Loucy (cell line): ENCODE data around the gene SLC9A3.

ENCODE experiments used
- H2AFZ ChIP-seq: fragments of 200-600 bp; sonication (generic); 2 replicates; pipeline ENCODE4 v1.6.0; 2016; ENCODE audit warnings: antibody characterized with exemption, mild to moderate bottlenecking, low read length, moderate library complexity
- H3F3A ChIP-seq: fragments of 200-600 bp; 2 replicates; pipeline ENCODE4 v1.6.0; 2016; ENCODE audit warnings: antibody characterized with exemption, low read depth, mild to moderate bottlenecking
- H3K27me3 ChIP-seq: fragments of 200-600 bp; sonication (generic); 2 replicates; pipeline ENCODE4 v1.6.1; 2014; ENCODE audit warnings: low read length, mild to moderate bottlenecking; ENCODE audit not compliant: insufficient read depth, poor library complexity, severe bottlenecking
- H3K36me3 ChIP-seq: fragments of 200-600 bp; sonication (generic); 2 replicates; pipeline ENCODE4 v1.6.1; 2016; ENCODE audit warnings: low read length; ENCODE audit not compliant: insufficient read depth
- H3K4me1 ChIP-seq: fragments of 200-600 bp; sonication (generic); 2 replicates; pipeline ENCODE4 v1.5.1; 2014; ENCODE audit warnings: low read length, mild to moderate bottlenecking; ENCODE audit not compliant: insufficient read depth, poor library complexity, severe bottlenecking
- H3K4me2 ChIP-seq: fragments of 200-600 bp; sonication (generic); 2 replicates; pipeline ENCODE4 v1.6.0; 2014; ENCODE audit warnings: antibody characterized with exemption, low read length, low read depth, mild to moderate bottlenecking; ENCODE audit not compliant: poor library complexity, severe bottlenecking
- H3K4me3 ChIP-seq: fragments of 200-600 bp; sonication (generic); 2 replicates; pipeline ENCODE4 v1.5.1; 2014; ENCODE audit warnings: low read length, mild to moderate bottlenecking, mixed read lengths; ENCODE audit not compliant: poor library complexity, severe bottlenecking
- H3K79me2 ChIP-seq: fragments of 200-600 bp; sonication (generic); 2 replicates; pipeline ENCODE4 v1.6.1; 2014; ENCODE audit warnings: low read length; ENCODE audit not compliant: insufficient read depth
- H3K9ac ChIP-seq: fragments of 200-600 bp; sonication (generic); 2 replicates; pipeline ENCODE4 v1.6.0; 2014; ENCODE audit warnings: mild to moderate bottlenecking, low read depth, low read length, moderate library complexity; ENCODE audit not compliant: poor library complexity, severe bottlenecking
- H3K9me2 ChIP-seq: fragments of 200-600 bp; sonication (generic); replicated peaks from 2 replicates; pipeline ENCODE4 v1.6.1; 2016; ENCODE audit warnings: low read depth, low read length, mixed read lengths
- H3K9me3 ChIP-seq: fragments of 200-600 bp; sonication (generic); 2 replicates; pipeline ENCODE4 v1.6.1; 2014; ENCODE audit warnings: mild to moderate bottlenecking, antibody characterized with exemption, low read length, low read depth; ENCODE audit not compliant: insufficient read depth
- H4K20me1 ChIP-seq: fragments of 200-600 bp; sonication (generic); 2 replicates; pipeline ENCODE4 v1.6.0; 2014; ENCODE audit warnings: antibody characterized with exemption, low read length, mild to moderate bottlenecking; ENCODE audit not compliant: insufficient read depth, poor library complexity, severe bottlenecking
- EZH2phosphoT487 ChIP-seq: fragments of 200-600 bp; IDR thresholded peaks from 2 replicates; pipeline ENCODE4 v1.6.1; 2018; ENCODE audit warnings: antibody characterized with exemption, mild to moderate bottlenecking, moderate library complexity, borderline replicate concordance
- TF ChIP-seq, protein P1 (sequence below): fragments of 200-600 bp; sonication (generic); conservative IDR thresholded peaks from 2 replicates; pipeline ENCODE4 v1.5.1; 2014; ENCODE audit warnings: mild to moderate bottlenecking, antibody characterized with exemption, low read length

SLC9A3 gene

GRCh38 chr5:523441-524222 is 617 bp downstream of the SLC9A3 start:
- Histone ChIP-seq H2AFZ (no peak overlapping the region), H3F3A (no peaks in the 10 kb centered on the region), H3K27me3 (no peaks in the 10 kb centered on the region), H3K9me2 (no peaks in the 10 kb centered on the region), H3K9ac (no peak overlapping the region), H3K79me2 (no peaks in the 10 kb centered on the region), H3K4me3 (no peak overlapping the region), H3K4me1 (peaks cover 27% of the 10 kb centered on the region), H3K9me3 (no peaks in the 10 kb centered on the region), H3K4me2 (no peak overlapping the region), H4K20me1 (no peaks in the 10 kb centered on the region), H3K36me3 (no peaks in the 10 kb centered on the region)
- TF ChIP-seq EZH2phosphoT487 = no peak
- TF ChIP-seq, protein P1, sequence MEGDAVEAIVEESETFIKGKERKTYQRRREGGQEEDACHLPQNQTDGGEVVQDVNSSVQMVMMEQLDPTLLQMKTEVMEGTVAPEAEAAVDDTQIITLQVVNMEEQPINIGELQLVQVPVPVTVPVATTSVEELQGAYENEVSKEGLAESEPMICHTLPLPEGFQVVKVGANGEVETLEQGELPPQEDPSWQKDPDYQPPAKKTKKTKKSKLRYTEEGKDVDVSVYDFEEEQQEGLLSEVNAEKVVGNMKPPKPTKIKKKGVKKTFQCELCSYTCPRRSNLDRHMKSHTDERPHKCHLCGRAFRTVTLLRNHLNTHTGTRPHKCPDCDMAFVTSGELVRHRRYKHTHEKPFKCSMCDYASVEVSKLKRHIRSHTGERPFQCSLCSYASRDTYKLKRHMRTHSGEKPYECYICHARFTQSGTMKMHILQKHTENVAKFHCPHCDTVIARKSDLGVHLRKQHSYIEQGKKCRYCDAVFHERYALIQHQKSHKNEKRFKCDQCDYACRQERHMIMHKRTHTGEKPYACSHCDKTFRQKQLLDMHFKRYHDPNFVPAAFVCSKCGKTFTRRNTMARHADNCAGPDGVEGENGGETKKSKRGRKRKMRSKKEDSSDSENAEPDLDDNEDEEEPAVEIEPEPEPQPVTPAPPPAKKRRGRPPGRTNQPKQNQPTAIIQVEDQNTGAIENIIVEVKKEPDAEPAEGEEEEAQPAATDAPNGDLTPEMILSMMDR = no peak

- Histone ChIP-seq H4K20me1 (no peaks in the 10 kb centered on the region), H3K9ac (no peak overlapping the region), H3K4me2 (no peak overlapping the region), H3K9me2 (no peaks in the 10 kb centered on the region), H3K27me3 (no peaks in the 10 kb centered on the region), H2AFZ (no peak overlapping the region), H3K9me3 (no peaks in the 10 kb centered on the region), H3K36me3 (no peaks in the 10 kb centered on the region), H3K4me1 (peaks cover 27% of the 10 kb centered on the region), H3F3A (no peaks in the 10 kb centered on the region), H3K79me2 (no peaks in the 10 kb centered on the region), H3K4me3 (no peak overlapping the region)
- TF ChIP-seq, protein P1 = no peak
- no peak for TF ChIP-seq EZH2phosphoT487
These were observed 1.3 kb downstream of the SLC9A3 start for GRCh38 chr5:522899-523440.

DNA sequence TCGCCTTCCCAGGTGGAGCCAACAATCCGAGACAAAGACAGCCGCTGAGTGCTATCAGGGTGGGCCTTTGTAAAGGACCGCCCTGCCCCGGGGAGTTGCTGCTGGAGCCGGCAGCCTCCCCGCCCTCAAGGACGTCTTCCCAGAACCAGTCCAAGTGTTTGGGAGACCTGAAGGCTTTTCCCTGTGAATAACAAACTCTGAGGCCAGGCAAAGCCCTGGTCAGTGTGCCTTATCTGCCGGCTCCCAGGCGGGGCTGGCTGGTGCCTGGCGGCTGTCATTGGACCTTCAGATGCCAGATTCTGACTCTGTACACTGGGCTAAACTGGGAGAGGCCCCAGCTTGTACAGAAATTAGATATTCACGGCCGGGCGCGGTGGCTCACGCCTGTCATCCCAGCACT is 2.1 kb downstream of the SLC9A3 start:
- Histone ChIP-seq H3K4me2 (no peak overlapping the region), H3K79me2 (no peaks in the 10 kb centered on the region), H3F3A (no peaks in the 10 kb centered on the region), H3K4me3 (no peak overlapping the region), H3K36me3 (no peaks in the 10 kb centered on the region), H3K4me1 (peaks cover 20% of the 10 kb centered on the region), H2AFZ (no peak overlapping the region), H3K9ac (no peak overlapping the region), H4K20me1 (no peaks in the 10 kb centered on the region), H3K9me2 (no peaks in the 10 kb centered on the region), H3K27me3 (no peaks in the 10 kb centered on the region), H3K9me3 (no peaks in the 10 kb centered on the region)
- no peak for TF ChIP-seq EZH2phosphoT487
- TF ChIP-seq, protein P1 = no peak
